MM.1S (cell line): ENCODE data around the gene C8G.

ENCODE experiments used
- DNase-seq: peaks from one replicate; pipeline ENCODE4 v3.0.0-alpha.2; 2015
- H2AFZ ChIP-seq: fragments of 300-600 bp; sonication (generic); 2 replicates; pipeline ENCODE4 v1.6.0; 2016; ENCODE audit warnings: antibody characterized with exemption, low read length
- H3F3A ChIP-seq: fragments of 300-600 bp; sonication (generic); 2 replicates; pipeline ENCODE4 v1.6.1; 2016; ENCODE audit warnings: mild to moderate bottlenecking, antibody characterized with exemption, low read length, moderate library complexity, mixed read lengths; ENCODE audit not compliant: insufficient read depth
- H3K27ac ChIP-seq: fragments of 300-600 bp; sonication (generic); 2 replicates; pipeline ENCODE4 v1.5.1; 2016; ENCODE audit warnings: mild to moderate bottlenecking, low read length
- H3K27me3 ChIP-seq: fragments of 300-600 bp; sonication (generic); replicated peaks from 2 replicates; pipeline ENCODE4 v1.6.0; 2016; ENCODE audit warnings: low read length; ENCODE audit not compliant: insufficient read depth
- H3K36me3 ChIP-seq: fragments of 300-600 bp; sonication (generic); replicated peaks from 2 replicates; pipeline ENCODE4 v1.6.1; 2016; ENCODE audit warnings: mild to moderate bottlenecking, low read length, mixed read lengths; ENCODE audit not compliant: insufficient read depth
- H3K4me1 ChIP-seq: fragments of 300-600 bp; sonication (generic); 2 replicates; pipeline ENCODE4 v1.6.1; 2016; ENCODE audit warnings: low read length, mixed read lengths
- H3K4me2 ChIP-seq: fragments of 300-600 bp; sonication (generic); 2 replicates; pipeline ENCODE4 v1.6.0; 2016; ENCODE audit warnings: low read depth, low read length
- H3K4me3 ChIP-seq: fragments of 300-600 bp; sonication (generic); 2 replicates; pipeline ENCODE4 v1.5.1; 2016; ENCODE audit warnings: low read length, mixed read lengths
- H3K79me2 ChIP-seq: fragments of 300-600 bp; sonication (generic); 2 replicates; pipeline ENCODE4 v1.6.1; 2016; ENCODE audit warnings: mixed run types, low read length, mixed read lengths
- H3K9ac ChIP-seq: fragments of 300-600 bp; sonication (generic); 2 replicates; pipeline ENCODE4 v1.6.1; 2016; ENCODE audit warnings: low read length, mixed read lengths
- H3K9me2 ChIP-seq: fragments of 300-600 bp; sonication (generic); replicated peaks from 2 replicates; pipeline ENCODE4 v1.6.1; 2016; ENCODE audit warnings: mild to moderate bottlenecking, low read length, mixed read lengths; ENCODE audit not compliant: insufficient read depth
- H3K9me3 ChIP-seq: fragments of 300-600 bp; sonication (generic); replicated peaks from 2 replicates; pipeline ENCODE4 v1.6.1; 2016; ENCODE audit warnings: mild to moderate bottlenecking, low read length, mixed read lengths; ENCODE audit not compliant: insufficient read depth
- H4K20me1 ChIP-seq: fragments of 300-600 bp; sonication (generic); 2 replicates; pipeline ENCODE4 v1.6.1; 2016; ENCODE audit warnings: mild to moderate bottlenecking, low read length, moderate library complexity, mixed read lengths; ENCODE audit not compliant: insufficient read depth
- CTCF ChIP-seq: fragments of 300-600 bp; sonication (generic); IDR thresholded peaks from 2 replicates; pipeline ENCODE4 v1.5.1; 2016; ENCODE audit warnings: antibody characterized with exemption, low read length, mixed read lengths
- EZH2 ChIP-seq: fragments of 300-600 bp; sonication (generic); optimal IDR thresholded peaks from 2 replicates; pipeline ENCODE3; 2017; ENCODE audit warnings: low read depth, mild to moderate bottlenecking, antibody characterized with exemption, low read length, mixed read lengths
- EZH2phosphoT487 ChIP-seq: fragments of 300-600 bp; sonication (generic); IDR thresholded peaks from 2 replicates; pipeline ENCODE4 v1.6.1; 2018; ENCODE audit warnings: antibody characterized with exemption, low read length

The C8G gene

DNA sequence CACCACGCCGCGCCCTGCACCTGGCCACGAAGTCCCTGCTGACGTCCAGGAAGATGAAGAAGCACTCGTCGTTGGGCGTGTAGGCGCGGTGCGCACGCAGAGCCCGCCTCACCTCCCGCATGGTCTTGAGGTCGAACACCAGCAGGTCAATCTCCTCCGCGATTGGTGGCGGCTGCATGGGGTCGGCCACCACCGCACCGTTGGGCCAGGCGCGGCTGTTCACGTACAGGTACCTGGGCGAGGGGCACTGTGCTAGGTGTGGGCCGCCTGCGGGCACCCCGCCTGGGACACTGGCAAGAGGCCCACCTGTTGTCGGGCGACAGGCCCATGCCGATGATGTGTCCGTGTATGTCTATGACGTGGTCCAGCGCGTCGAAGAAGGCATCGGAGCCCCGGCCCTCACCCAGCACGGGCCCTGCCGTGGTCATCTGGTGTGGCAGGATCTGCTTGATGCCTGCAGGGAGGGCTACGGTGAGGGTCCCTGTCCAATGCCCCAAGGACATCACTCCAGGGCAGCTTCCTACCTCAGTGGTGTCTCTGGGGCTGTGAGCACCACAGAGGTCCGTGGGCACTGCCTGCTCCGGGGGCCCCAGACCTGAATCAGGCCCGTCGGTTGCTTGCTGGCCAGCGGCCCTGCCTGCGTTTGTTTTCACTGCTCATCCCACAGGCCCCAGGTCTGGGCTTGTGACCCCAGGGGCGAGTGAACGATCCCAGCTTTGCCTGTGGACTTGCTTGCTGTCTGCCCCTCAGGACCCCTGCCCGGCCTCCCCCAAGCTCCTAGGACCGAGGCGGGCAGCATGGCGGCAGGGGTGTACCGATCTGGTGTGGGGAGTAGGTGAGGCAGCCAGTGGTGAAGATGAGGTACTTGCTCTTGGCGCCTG is 3.6 kb upstream of the C8G start:
- no peaks in the 10 kb centered on the region for H3K9me2 ChIP-seq
- no peaks in the 10 kb centered on the region for H3K27me3 ChIP-seq
- no peak overlapping the region for H3K9ac ChIP-seq
- DNase-seq = no peak
- H3K36me3 ChIP-seq = peaks cover 17% of the 10 kb centered on the region
- peaks cover 29% of the 10 kb centered on the region for H3K79me2 ChIP-seq
- TF ChIP-seq CTCF (no peak), EZH2phosphoT487 (no peak), EZH2 (no peak)
- H3K27ac ChIP-seq = no peak overlapping the region
- no peaks in the 10 kb centered on the region for H4K20me1 ChIP-seq
- H3F3A ChIP-seq = 0 out of 2 replicates have a peak, but pooled peaks cover 4% of the 10 kb centered on the region
- no peak overlapping the region for H3K4me3 ChIP-seq
- H2AFZ ChIP-seq = no peak overlapping the region
- no peaks in the 10 kb centered on the region for H3K9me3 ChIP-seq
- no peak overlapping the region for H3K4me2 ChIP-seq
- H3K4me1 ChIP-seq = peaks cover 3% of the 10 kb centered on the region; the same call in 1 of the 2 replicates

GRCh38 chr9:136942112-136942880 is 2.7 kb upstream of the C8G start:
- Histone ChIP-seq H3K36me3 (peaks cover 17% of the 10 kb centered on the region), H2AFZ (no peak overlapping the region), H3K79me2 (peaks cover 29% of the 10 kb centered on the region), H3K27ac (no peak overlapping the region), H3K4me1 (peaks cover 3% of the 10 kb centered on the region; the same call in 1 of the 2 replicates), H3K9me3 (no peaks in the 10 kb centered on the region), H3K9me2 (no peaks in the 10 kb centered on the region), H3F3A (no peaks in the 10 kb centered on the region), H3K4me3 (no peak overlapping the region), H4K20me1 (no peaks in the 10 kb centered on the region), H3K9ac (no peak overlapping the region), H3K4me2 (no peak overlapping the region), H3K27me3 (no peaks in the 10 kb centered on the region)
- TF ChIP-seq CTCF = no peak
- TF ChIP-seq EZH2 = no peak
- TF ChIP-seq EZH2phosphoT487 = no peak
- no peak for DNase-seq

DNA sequence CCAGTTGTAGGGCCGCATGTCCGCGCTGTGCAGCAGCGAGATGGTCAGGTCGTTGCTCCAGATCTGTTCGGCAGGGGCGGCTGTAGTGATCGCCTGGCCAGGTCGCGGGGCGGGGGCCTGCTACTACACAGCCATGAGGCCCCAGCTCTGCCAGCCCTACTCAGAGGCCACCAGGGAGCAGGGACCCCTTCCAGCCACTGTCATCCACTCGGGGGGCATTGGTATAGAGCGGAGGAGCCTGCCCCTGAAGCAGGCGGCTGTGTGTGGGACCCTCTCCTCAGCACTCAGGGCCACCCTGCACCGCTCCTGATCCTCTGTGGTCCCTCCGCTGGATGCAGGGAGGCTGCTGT is 2.2 kb upstream of the C8G start:
- H3K36me3 ChIP-seq = peaks cover 17% of the 10 kb centered on the region
- no peak for DNase-seq
- H2AFZ ChIP-seq = no peak overlapping the region
- no peaks in the 10 kb centered on the region for H3K27me3 ChIP-seq
- no peaks in the 10 kb centered on the region for H3K9me2 ChIP-seq
- H3K9me3 ChIP-seq = no peaks in the 10 kb centered on the region
- peaks cover 29% of the 10 kb centered on the region for H3K79me2 ChIP-seq
- H3K4me1 ChIP-seq = peaks cover 3% of the 10 kb centered on the region; the same call in 1 of the 2 replicates
- no peaks in the 10 kb centered on the region for H4K20me1 ChIP-seq
- no peak overlapping the region for H3K9ac ChIP-seq
- no peaks in the 10 kb centered on the region for H3F3A ChIP-seq
- H3K4me3 ChIP-seq = no peak overlapping the region
- no peak for TF ChIP-seq EZH2
- TF ChIP-seq CTCF = no peak
- no peak overlapping the region; the same call in 1 of the 2 replicates for H3K4me2 ChIP-seq
- no peak overlapping the region for H3K27ac ChIP-seq
